Body of pancreas (tissue), 4 donors: ENCODE measurements around the gene GNS. TPM values are rescaled to one million over a fixed set of nuclear protein-coding genes. Genes with fewer than 3 reads are reported as not detected.

Source experiments
- ATAC-seq: fragments of 150-250 bp; one replicate; pipeline ENCODE4 v1.9.1; 2016
- DNase-seq, 4 donors: peaks; one replicate each; pipeline ENCODE4 v3.0.0-alpha.2; 2019
- H3K27ac ChIP-seq, 4 donors: fragments of 200-600 bp; sonication (generic); 1 replicate in 3 of 4; 2 replicates in 1 of 4; pipeline versions ENCODE4 v1.5.1 to v1.6.1; 2016 to 2019; ENCODE audit warnings: mild to moderate bottlenecking in 1 of 4, mixed read lengths in 1 of 4, moderate library complexity in 1 of 4
- H3K27me3 ChIP-seq, 2 donors: fragments of 200-600 bp; sonication (generic); one replicate each; pipeline ENCODE4 v1.6.0; 2016; ENCODE audit warnings: mild to moderate bottlenecking in 1 of 2
- H3K36me3 ChIP-seq, 2 donors: fragments of 200-600 bp; sonication (generic); replicated peaks in 1 of 2; 2 replicates each; pipeline ENCODE4 v1.5.1; 2016; ENCODE audit warnings: low read depth in 2 of 2; ENCODE audit not compliant: insufficient read depth in 1 of 2
- H3K4me1 ChIP-seq: fragments of 200-600 bp; sonication (generic); one replicate; pipeline ENCODE4 v1.6.0; 2016
- H3K4me3 ChIP-seq, 2 donors: fragments of 200-600 bp; sonication (generic); 1 replicate in 1 of 2; 2 replicates in 1 of 2; pipeline ENCODE4 v1.5.1; 2016 to 2019
- H3K9me3 ChIP-seq, 3 donors: fragments of 200-600 bp; sonication (generic); 1 replicate in 2 of 3; 2 replicates in 1 of 3; pipeline ENCODE4 v1.5.1; 2016
- CTCF ChIP-seq, 7 experiments: fragments of 450-650 bp in 4 of 7; fragments of 200-600 bp in 3 of 7; sonication (generic) in 3 of 7; IDR thresholded peaks; one replicate each; pipeline ENCODE4 v1.5.1; 2016 to 2019; ENCODE audit warnings: antibody characterized with exemption in 7 of 7
- POLR2A ChIP-seq, 3 donors: fragments of 450-650 bp; IDR thresholded peaks; one replicate each; pipeline ENCODE4 v1.6.1; 2016; ENCODE audit warnings: antibody characterized with exemption in 3 of 3, mild to moderate bottlenecking in 2 of 3
- WGBS, 2 donors: methylation state at CpG; one replicate each; pipeline ENCODE4 v1.1.5; 2017; 5-methylcytosine and 5-hydroxymethylcytosine counted together
- intact Hi-C: fragments of 100-400 bp; cut with DNase I; formaldehyde crosslinking; loops from one replicate; pipeline ENCODE4 v1.15.1; 2023
- total RNA-seq, 2 donors: library from RNA; depleted of rRNA; stranded (reverse); fragments of >200 nt; gene quantifications; one replicate each; pipeline ENCODE4 v1.1.0, GENCODE V29; 2016

Gene GNS
- total RNA-seq, 2 donors from 2014 or later = 29.3 to 43.1 TPM

- Histone ChIP-seq H3K4me3 (no peak overlapping the region), H3K36me3 (no peaks in the 10 kb centered on the region), H3K27ac (no peak overlapping the region), H3K4me1 (no peaks in the 10 kb centered on the region), H3K9me3 (no peaks in the 10 kb centered on the region), H3K27me3 (no peaks in the 10 kb centered on the region)
- DNase-seq (no peak), ATAC-seq (no peak)
- intact Hi-C loops = no loop called here
- TF ChIP-seq CTCF (IDR thresholded peaks at IDR 0.05) (no peak), POLR2A (IDR thresholded peaks at IDR 0.05) (no peak)
- WGBS, 2 donors = 92 to 100% methylated on average over 2 of the region's 2 CpGs
These were observed 49.8 kb downstream of the GNS start for GRCh38 chr12:64709429-64709828.

- 94 to 95% methylated on average over 2 of the region's 2 CpGs for WGBS, 2 donors
These were observed 51.3 kb downstream of the GNS start for GRCh38 chr12:64707926-64708325.

GRCh38 chr12:64707362-64707761, 51.8 kb downstream of the GNS start:
- ATAC-seq (no peak), DNase-seq (no peak)
- TF ChIP-seq POLR2A (IDR thresholded peaks at IDR 0.05) (no peak), CTCF (IDR thresholded peaks at IDR 0.05) (no peak)
- Histone ChIP-seq H3K36me3 (no peaks in the 10 kb centered on the region), H3K27ac (no peak overlapping the region), H3K4me3 (no peak overlapping the region), H3K27me3 (no peaks in the 10 kb centered on the region), H3K4me1 (no peaks in the 10 kb centered on the region), H3K9me3 (no peaks in the 10 kb centered on the region)
- intact Hi-C loops = no loop called here
- 95 to 96% methylated on average over 4 of the region's 4 CpGs for WGBS, 2 donors

More at GRCh38 chr12:64707926-64708325, 51.3 kb downstream of the GNS start:
- no peaks in the 10 kb centered on the region for H3K9me3 ChIP-seq
- H3K4me3 ChIP-seq = no peak overlapping the region
- intact Hi-C loops = no loop called here
- H3K27ac ChIP-seq = no peak overlapping the region
- H3K27me3 ChIP-seq = no peaks in the 10 kb centered on the region
- ATAC-seq (no peak), DNase-seq (no peak)
- H3K4me1 ChIP-seq = no peaks in the 10 kb centered on the region
- TF ChIP-seq CTCF (IDR thresholded peaks at IDR 0.05) = no peak
- no peak for TF ChIP-seq POLR2A (IDR thresholded peaks at IDR 0.05)
- no peaks in the 10 kb centered on the region for H3K36me3 ChIP-seq

GRCh38 chr12:64706857-64707256, 52.3 kb downstream of the GNS start:
- Histone ChIP-seq H3K36me3 (no peaks in the 10 kb centered on the region), H3K27ac (no peak overlapping the region), H3K4me1 (no peaks in the 10 kb centered on the region), H3K27me3 (no peaks in the 10 kb centered on the region), H3K4me3 (no peak overlapping the region), H3K9me3 (no peaks in the 10 kb centered on the region)
- ATAC-seq (no peak), DNase-seq (no peak)
- intact Hi-C loops = no loop called here
- no peak for TF ChIP-seq POLR2A (IDR thresholded peaks at IDR 0.05)
- TF ChIP-seq CTCF (IDR thresholded peaks at IDR 0.05) = no peak
- 82 to 83% methylated on average over 5 of the region's 5 CpGs for WGBS, 2 donors

- DNase-seq (no peak), ATAC-seq (no peak)
- H3K27ac ChIP-seq = no peak overlapping the region
- no peaks in the 10 kb centered on the region for H3K4me1 ChIP-seq
- no peak overlapping the region for H3K4me3 ChIP-seq
- no peaks in the 10 kb centered on the region for H3K9me3 ChIP-seq
- no peaks in the 10 kb centered on the region for H3K27me3 ChIP-seq
- 53 to 64% methylated on average over 2 to 3 of the region's 3 CpGs for WGBS, 2 donors
- intact Hi-C loops = no loop called here
- H3K36me3 ChIP-seq = no peaks in the 10 kb centered on the region
- no peak for TF ChIP-seq POLR2A (IDR thresholded peaks at IDR 0.05)
- TF ChIP-seq CTCF (IDR thresholded peaks at IDR 0.05) = no peak
These were observed 52.9 kb downstream of the GNS start for GRCh38 chr12:64706306-64706705.
